Fibroblast of skin of left quadriceps (primary cell): ENCODE data around the gene SHROOM3.
"Not testable (repeated sequence)": the region's sequence is repeated elsewhere in the genome, so short reads cannot be mapped to it uniquely, and the experiment has no call there.

ENCODE experiments used
- DNase-seq, 2 experiments: peaks; one replicate each; pipeline ENCODE4 v3.0.0-alpha.2; 2013; ENCODE audit warnings: low read depth in 2 of 2

SHROOM3 gene

GRCh38 chr4:76445911-76446310 lies 10.9 kb downstream of the SHROOM3 start:
- no peak for DNase-seq

GRCh38 chr4:76447393-76447851 lies 12.4 kb downstream of the SHROOM3 start:
- no peak for DNase-seq

GRCh38 chr4:76448211-76448610 lies 13.2 kb downstream of the SHROOM3 start:
- no peak for DNase-seq

GRCh38 chr4:76449362-76449767 lies 14.3 kb downstream of the SHROOM3 start:
- DNase-seq = no peak

GRCh38 chr4:76449833-76450232 lies 14.8 kb downstream of the SHROOM3 start:
- DNase-seq = no peak

GRCh38 chr4:76453232-76453631 lies 18.2 kb downstream of the SHROOM3 start:
- no peak for DNase-seq

- DNase-seq = not testable (repeated sequence)
Measured at GRCh38 chr4:76454073-76454472, 19.0 kb downstream of the SHROOM3 start.

GRCh38 chr4:76457885-76458284 lies 22.9 kb downstream of the SHROOM3 start:
- DNase-seq = no peak

GRCh38 chr4:76458297-76458696 lies 23.3 kb downstream of the SHROOM3 start:
- no peak for DNase-seq

- no peak for DNase-seq
Measured at GRCh38 chr4:76458825-76459224, 23.8 kb downstream of the SHROOM3 start.

- DNase-seq = peak; percentile 66 to 67
Measured at GRCh38 chr4:76459291-76459723, 24.3 kb downstream of the SHROOM3 start.

- no peak for DNase-seq
Measured at GRCh38 chr4:76463568-76463967, 28.5 kb downstream of the SHROOM3 start.

- DNase-seq = no peak
Measured at GRCh38 chr4:76470064-76470463, 35.0 kb downstream of the SHROOM3 start.

- no peak for DNase-seq
Measured at GRCh38 chr4:76470532-76470931, 35.5 kb downstream of the SHROOM3 start.

- no peak for DNase-seq
Measured at GRCh38 chr4:76476571-76476970, 41.5 kb downstream of the SHROOM3 start.

GRCh38 chr4:76484654-76485053 lies 49.6 kb downstream of the SHROOM3 start:
- no peak for DNase-seq

GRCh38 chr4:76485450-76485849 lies 50.4 kb downstream of the SHROOM3 start:
- no peak for DNase-seq

GRCh38 chr4:76486588-76487276 lies 51.7 kb downstream of the SHROOM3 start:
- no peak for DNase-seq

- no peak for DNase-seq
Measured at GRCh38 chr4:76487621-76488020, 52.6 kb downstream of the SHROOM3 start.

GRCh38 chr4:76488455-76488854 lies 53.4 kb downstream of the SHROOM3 start:
- no peak for DNase-seq

- no peak for DNase-seq
Measured at GRCh38 chr4:76488888-76489685, 54.1 kb downstream of the SHROOM3 start.

GRCh38 chr4:76489686-76490161 lies 54.7 kb downstream of the SHROOM3 start:
- DNase-seq = no peak

- no peak for DNase-seq
Measured at GRCh38 chr4:76492055-76492454, 57.0 kb downstream of the SHROOM3 start.
